Transverse colon (tissue), 4 donors: Measurements from ENCODE around the gene ENAM. TPM values are rescaled to one million over a fixed set of nuclear protein-coding genes. Genes with fewer than 3 reads are reported as not detected.

ENCODE experiments used
- DNase-seq: peaks from one replicate; pipeline ENCODE4 v3.0.0-alpha.2; 2019
- H3K27ac ChIP-seq, 4 donors: fragments of 200-600 bp; sonication (generic); 2 replicates each; pipeline ENCODE4 v1.5.1; 2016 to 2018; ENCODE audit warnings: inconsistent platforms in 4 of 4
- H3K27me3 ChIP-seq: fragments of 200-600 bp; sonication (generic); 2 replicates; pipeline ENCODE4 v1.5.1; 2017; ENCODE audit warnings: inconsistent platforms
- H3K36me3 ChIP-seq, 4 donors: fragments of 200-600 bp; sonication (generic); 2 replicates each; pipeline ENCODE4 v1.5.1; 2017 to 2019; ENCODE audit warnings: inconsistent platforms in 4 of 4
- H3K4me1 ChIP-seq, 4 donors: fragments of 200-600 bp; sonication (generic); 2 replicates each; pipeline ENCODE4 v1.5.1; 2017 to 2020; ENCODE audit warnings: inconsistent platforms in 4 of 4
- H3K4me3 ChIP-seq, 4 donors: fragments of 200-600 bp; sonication (generic); 1 replicate in 1 of 4; 2 replicates in 3 of 4; pipeline versions ENCODE4 v1.5.1 to v1.6.1; 2017 to 2019; ENCODE audit warnings: inconsistent platforms in 4 of 4
- H3K9me3 ChIP-seq, 2 donors: fragments of 200-600 bp; sonication (generic); 2 replicates each; pipeline ENCODE4 v1.5.1; 2017 to 2019; ENCODE audit warnings: inconsistent platforms in 2 of 2
- CTCF ChIP-seq, 5 experiments: fragments of 200-600 bp in 3 of 5; fragments of 450-650 bp in 2 of 5; sonication (generic) in 3 of 5; IDR thresholded peaks; 1 replicate in 2 of 5; 2 replicates in 3 of 5; pipeline ENCODE4 v1.5.1; 2016 to 2017; ENCODE audit warnings: antibody characterized with exemption in 5 of 5, inconsistent platforms in 3 of 5, mild to moderate bottlenecking in 2 of 5, moderate library complexity in 1 of 5
- EP300 ChIP-seq: sonication (generic); formaldehyde crosslinking; IDR thresholded peaks from one replicate; pipeline ENCODE4 v1.6.1; 2017; ENCODE audit warnings: antibody characterized with exemption, low read depth
- POLR2A ChIP-seq: fragments of 450-650 bp; IDR thresholded peaks from one replicate; pipeline ENCODE4 v1.6.1; 2016; ENCODE audit warnings: antibody characterized with exemption, mild to moderate bottlenecking, moderate library complexity
- POLR2AphosphoS5 ChIP-seq, 3 donors: sonication (generic); formaldehyde crosslinking; IDR thresholded peaks; one replicate each; pipeline ENCODE4 v1.6.1; 2016; ENCODE audit warnings: antibody characterized with exemption in 3 of 3
- WGBS, 2 donors: methylation state at CpG; one replicate each; pipeline ENCODE4 v1.1.5; 2018; ENCODE audit warnings: low coverage in 1 of 2; 5-methylcytosine and 5-hydroxymethylcytosine counted together
- in situ Hi-C, 4 donors: fragments of 200-750 bp; cut with MboI; loops; one replicate each; pipeline versions ENCODE4 v1.15.0 to v1.15.1; 2017; ENCODE audit warnings: low sequenced_read_pairs in 3 of 4, low pct_ligation_motif_present in 1 of 4, low pct_unique_long_range_greater_than_20kb in 1 of 4
- intact Hi-C: fragments of 100-400 bp; cut with DNase I; formaldehyde crosslinking; loops from one replicate; pipeline ENCODE4 v1.15.1; 2023; ENCODE audit warnings: low total_unique reads
- total RNA-seq, 4 donors: library from RNA; depleted of rRNA; stranded (reverse); fragments of >200 nt; gene quantifications; one replicate each; pipeline ENCODE4 v1.1.0, GENCODE V29; 2016

ENAM gene
- total RNA-seq, 4 donors from 2014 or later = not detected

GRCh38 chr4:70627620-70628019, 924 bp upstream of the ENAM start:
- intact Hi-C loops = no loop called here
- Histone ChIP-seq H3K4me3 (no peak overlapping the region), H3K27ac (no peak overlapping the region), H3K36me3 (no peaks in the 10 kb centered on the region), H3K27me3 (no peaks in the 10 kb centered on the region), H3K9me3 (no peaks in the 10 kb centered on the region), H3K4me1 (no peaks in the 10 kb centered on the region)
- 89 to 100% methylated on average over 1 of the region's 1 CpG for WGBS, 2 donors
- in situ Hi-C loops = loop anchor here in 1 of 4 donors (25.0 kb wide), 1 partner anchor 385 kb away; no protein-coding TSS in a partner anchor
- no peak for TF ChIP-seq EP300
- TF ChIP-seq POLR2AphosphoS5 (IDR thresholded peaks at IDR 0.05) = no peak
- TF ChIP-seq POLR2A = no peak
- no peak for DNase-seq

GRCh38 chr4:70629469-70630090, 1.0 kb downstream of the ENAM start:
- in situ Hi-C loops (loop anchor here in 1 of 4 donors (25.0 kb wide), 1 partner anchor 383 kb away; no protein-coding TSS in a partner anchor), intact Hi-C loops (no loop called here)
- Histone ChIP-seq H3K4me1 (no peaks in the 10 kb centered on the region), H3K27me3 (no peaks in the 10 kb centered on the region), H3K4me3 (no peak overlapping the region), H3K36me3 (no peaks in the 10 kb centered on the region), H3K9me3 (no peaks in the 10 kb centered on the region), H3K27ac (no peak overlapping the region)
- no peak for DNase-seq
- 73 to 78% methylated on average over 1 of the region's 1 CpG for WGBS, 2 donors
- no peak for TF ChIP-seq EP300
- no peak for TF ChIP-seq POLR2AphosphoS5 (IDR thresholded peaks at IDR 0.05)
- no peak for TF ChIP-seq POLR2A
- TF ChIP-seq CTCF (IDR thresholded peaks at IDR 0.05) = no peak

- Histone ChIP-seq H3K27me3 (no peaks in the 10 kb centered on the region), H3K9me3 (no peaks in the 10 kb centered on the region), H3K36me3 (no peaks in the 10 kb centered on the region), H3K27ac (no peak overlapping the region), H3K4me3 (no peak overlapping the region), H3K4me1 (no peaks in the 10 kb centered on the region)
- WGBS, 2 donors = 74 to 79% methylated on average over 3 of the region's 3 CpGs
- no peak for TF ChIP-seq POLR2AphosphoS5 (IDR thresholded peaks at IDR 0.05)
- no peak for TF ChIP-seq CTCF (IDR thresholded peaks at IDR 0.05)
- TF ChIP-seq POLR2A = no peak
- no peak for TF ChIP-seq EP300
- no peak for DNase-seq
- in situ Hi-C loops = loop anchor here in 1 of 4 donors (25.0 kb wide), 1 partner anchor 382 kb away; no protein-coding TSS in a partner anchor
- intact Hi-C loops = no loop called here
These were observed 1.6 kb downstream of the ENAM start for GRCh38 chr4:70630162-70630561.

GRCh38 chr4:70632028-70632427, 3.5 kb downstream of the ENAM start:
- in situ Hi-C loops (loop anchor here in 1 of 4 donors (25.0 kb wide), 1 partner anchor 380 kb away; no protein-coding TSS in a partner anchor), intact Hi-C loops (no loop called here)
- H3K36me3 ChIP-seq = no peaks in the 10 kb centered on the region
- no peaks in the 10 kb centered on the region for H3K9me3 ChIP-seq
- H3K4me3 ChIP-seq = no peak overlapping the region
- no peak for DNase-seq
- H3K4me1 ChIP-seq = peaks cover 0 to 3% (median 0%) of the 10 kb centered on the region in 4 donors
- 73 to 81% methylated on average over 1 of the region's 1 CpG for WGBS, 2 donors
- H3K27ac ChIP-seq = no peak overlapping the region
- TF ChIP-seq POLR2AphosphoS5 (IDR thresholded peaks at IDR 0.05) (no peak), CTCF (IDR thresholded peaks at IDR 0.05) (no peak), POLR2A (no peak), EP300 (no peak)
- no peaks in the 10 kb centered on the region for H3K27me3 ChIP-seq

- Histone ChIP-seq H3K27ac (no peak overlapping the region), H3K36me3 (no peaks in the 10 kb centered on the region), H3K4me3 (no peak overlapping the region), H3K4me1 (peaks cover 0 to 5% (median 0%) of the 10 kb centered on the region in 4 donors), H3K27me3 (no peaks in the 10 kb centered on the region), H3K9me3 (no peaks in the 10 kb centered on the region)
- intact Hi-C loops = no loop called here
- WGBS, 2 donors = 60 to 75% methylated on average over 1 to 5 of the region's 5 CpGs
- no peak for DNase-seq
- in situ Hi-C loops = loop anchor here in 1 of 4 donors (25.0 kb wide), 1 partner anchor 378 kb away; no protein-coding TSS in a partner anchor
- TF ChIP-seq POLR2A (no peak), CTCF (IDR thresholded peaks at IDR 0.05) (no peak), EP300 (no peak), POLR2AphosphoS5 (IDR thresholded peaks at IDR 0.05) (no peak)
These were observed 5.9 kb downstream of the ENAM start for GRCh38 chr4:70634482-70634881.
